ENCODE results near the gene CREG1.
A peak's percentile ranks its signal among the peaks of the same experiment; 100 is the strongest.

Gene CREG1

DNA sequence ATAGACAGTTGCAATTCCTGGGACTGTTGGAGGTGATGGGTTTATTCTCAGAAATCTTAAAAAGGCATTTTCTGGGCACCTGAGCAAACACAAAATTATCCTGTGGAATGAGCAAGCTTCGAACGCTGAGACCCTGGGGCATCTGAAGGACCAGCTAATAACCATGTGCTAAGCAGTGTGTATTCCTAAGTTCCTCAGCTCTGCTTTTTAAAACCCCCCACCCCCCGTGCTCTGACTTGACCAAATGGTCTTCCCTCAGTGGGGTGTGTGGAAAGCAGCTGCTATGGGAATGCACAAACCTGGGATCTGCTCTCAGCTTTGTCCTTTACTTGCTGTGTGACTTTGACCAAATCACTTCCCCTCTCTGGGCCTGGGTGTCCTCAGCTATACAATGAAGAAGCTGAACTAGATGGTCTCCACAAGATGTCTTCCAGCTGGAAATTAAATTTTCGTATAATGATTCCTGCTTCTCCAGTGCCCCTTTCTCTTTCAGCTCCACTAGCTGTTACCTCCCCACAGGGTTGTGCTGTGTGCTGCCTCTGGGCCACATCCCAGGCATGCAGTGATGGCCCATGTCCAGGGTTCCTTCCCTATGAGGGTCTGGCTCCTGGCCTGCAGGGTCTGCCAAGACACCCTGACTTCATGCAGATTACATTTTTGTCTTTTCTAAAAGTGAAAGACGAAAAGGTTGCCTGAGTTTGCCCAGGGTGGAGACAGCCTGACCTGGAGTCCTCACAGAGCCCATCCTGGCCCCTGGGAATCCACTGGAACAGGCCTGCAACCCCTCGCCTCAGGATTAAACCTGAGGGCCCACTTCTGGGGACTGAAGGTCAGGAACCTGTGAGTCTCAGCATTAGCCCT, 20.4 kb downstream of the CREG1 start:
- no peak for DNase-seq (ENCODE audit: low read depth)

GRCh38 chr1:167532375-167532774, 21.2 kb downstream of the CREG1 start:
- no peak for DNase-seq (ENCODE audit: low read depth)

GRCh38 chr1:167529829-167530474, 23.6 kb downstream of the CREG1 start:
- DNase-seq (ENCODE audit: low read depth) = peak; percentile 23

GRCh38 chr1:167528057-167528728, 25.4 kb downstream of the CREG1 start:
- DNase-seq (ENCODE audit: low read depth) = no peak

DNA sequence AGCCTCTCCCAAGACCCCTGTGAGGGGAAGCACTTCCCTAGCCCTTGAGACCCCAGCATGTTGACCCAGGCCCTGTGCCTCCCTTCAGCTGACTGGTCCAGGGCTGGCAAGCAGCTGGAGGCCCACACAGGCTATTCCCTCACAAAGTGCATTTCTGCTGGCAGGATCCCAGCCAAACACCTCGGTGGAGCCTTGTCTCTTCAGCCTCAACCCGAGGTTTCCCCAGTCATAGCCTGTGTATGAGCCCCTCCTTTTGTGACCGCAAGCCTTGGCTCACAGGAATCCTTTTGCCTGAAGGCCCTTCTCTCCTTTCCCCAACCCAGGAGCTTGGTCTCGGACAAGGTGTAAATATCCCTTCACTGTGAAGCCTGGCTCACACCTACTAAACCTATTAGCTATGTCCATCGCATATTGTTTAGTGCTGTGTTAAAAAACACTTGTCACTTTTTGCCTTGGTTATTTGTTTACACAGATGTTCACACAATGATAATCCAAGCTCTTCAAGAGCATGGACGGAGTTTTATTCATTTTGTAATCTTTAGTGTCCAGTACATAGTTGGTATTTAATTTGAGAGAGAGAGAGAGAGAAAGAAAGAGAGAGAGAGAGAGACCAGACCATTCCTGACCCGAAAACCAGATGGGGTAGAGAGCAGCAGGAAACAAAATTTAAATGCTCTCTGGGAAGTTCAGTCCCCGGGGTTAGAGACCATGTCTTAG, 26.7 kb downstream of the CREG1 start:
- no peak for DNase-seq (ENCODE audit: low read depth)

GRCh38 chr1:167524651-167525050, 28.9 kb downstream of the CREG1 start:
- no peak for DNase-seq (ENCODE audit: low read depth)

- no peak for DNase-seq (ENCODE audit: low read depth)
These were observed 31.3 kb downstream of the CREG1 start for GRCh38 chr1:167522246-167522645.

GRCh38 chr1:167520711-167521206, 32.8 kb downstream of the CREG1 start:
- no peak for DNase-seq (ENCODE audit: low read depth)

- no peak for DNase-seq (ENCODE audit: low read depth)
These were observed 35.2 kb downstream of the CREG1 start, which contains the start of gene CD247 for GRCh38 chr1:167518331-167518700. Gene CD247 (minus strand): TSS chr1:167518529. CDS start chr1:167518465, 64 bp downstream.

GRCh38 chr1:167517535-167518330, 35.8 kb downstream of the CREG1 start:
- no peak for DNase-seq (ENCODE audit: low read depth)

DNA sequence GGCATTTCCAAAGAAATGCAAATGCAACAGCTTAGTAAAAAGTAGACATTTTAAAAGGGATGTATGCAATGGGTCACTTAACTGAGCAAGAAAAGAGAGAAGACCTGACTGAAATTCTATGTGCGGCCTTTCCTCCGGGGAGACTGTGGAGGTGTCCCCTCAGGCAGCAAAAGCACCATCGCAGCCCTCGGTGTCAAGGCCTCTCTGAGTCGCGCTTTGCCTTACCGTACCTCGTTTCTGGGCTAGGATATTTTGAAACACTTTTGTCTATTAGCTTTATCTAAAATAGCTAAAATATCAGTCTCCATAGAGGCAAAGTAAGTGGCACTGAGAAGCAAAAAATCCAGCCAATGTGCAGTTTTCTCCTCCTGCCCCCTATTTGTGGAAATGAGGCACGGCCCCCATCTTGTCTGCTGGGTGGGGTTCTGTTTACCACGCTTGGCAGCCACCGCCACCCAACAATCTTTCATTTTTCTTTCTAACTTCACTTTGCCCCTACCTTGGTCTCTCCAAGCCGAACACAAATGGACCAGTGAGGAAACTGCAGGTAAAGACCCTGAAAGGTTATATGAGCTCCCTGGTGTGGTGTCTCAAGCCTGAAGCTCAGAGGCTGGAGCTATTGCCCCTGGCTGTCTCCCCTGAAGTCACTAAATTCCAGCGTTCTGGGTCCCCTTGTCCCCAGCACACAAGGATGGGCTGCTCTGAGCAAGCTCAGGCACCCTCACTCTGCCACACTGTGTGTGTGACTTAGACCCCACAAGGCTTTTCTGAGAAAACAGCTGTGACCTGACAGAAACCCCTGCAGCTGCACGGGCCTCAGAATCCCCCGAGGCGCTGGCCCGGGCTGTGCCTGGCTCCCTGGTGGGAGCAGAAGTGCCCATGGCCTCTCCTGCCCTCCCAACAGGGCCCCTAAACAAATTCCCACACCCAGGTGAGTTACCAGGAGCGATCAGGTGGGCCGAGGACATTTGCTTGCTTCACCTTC, 36.9 kb downstream of the CREG1 start:
- DNase-seq (ENCODE audit: low read depth) = no peak

DNA sequence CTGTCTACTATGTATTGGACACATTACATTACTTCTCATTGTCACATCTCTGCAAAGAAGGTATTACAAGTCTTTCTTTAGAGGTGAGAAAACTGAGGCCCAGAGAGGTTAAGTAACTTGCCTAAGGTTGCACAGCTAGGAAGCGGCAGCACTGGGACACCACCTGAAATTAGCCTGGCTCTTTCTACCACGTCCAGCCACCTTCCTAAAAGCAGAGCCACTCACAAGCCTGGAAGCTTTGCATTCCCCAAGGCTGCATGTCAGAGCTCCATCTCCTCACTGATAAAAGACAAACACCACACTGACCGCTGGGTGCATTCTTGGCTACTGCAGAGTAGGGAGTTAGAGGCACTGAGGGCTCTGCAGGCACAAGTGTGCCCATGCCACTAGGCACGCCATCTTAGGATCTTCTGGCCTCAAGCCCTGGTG, 37.7 kb downstream of the CREG1 start:
- DNase-seq (ENCODE audit: low read depth) = no peak

DNA sequence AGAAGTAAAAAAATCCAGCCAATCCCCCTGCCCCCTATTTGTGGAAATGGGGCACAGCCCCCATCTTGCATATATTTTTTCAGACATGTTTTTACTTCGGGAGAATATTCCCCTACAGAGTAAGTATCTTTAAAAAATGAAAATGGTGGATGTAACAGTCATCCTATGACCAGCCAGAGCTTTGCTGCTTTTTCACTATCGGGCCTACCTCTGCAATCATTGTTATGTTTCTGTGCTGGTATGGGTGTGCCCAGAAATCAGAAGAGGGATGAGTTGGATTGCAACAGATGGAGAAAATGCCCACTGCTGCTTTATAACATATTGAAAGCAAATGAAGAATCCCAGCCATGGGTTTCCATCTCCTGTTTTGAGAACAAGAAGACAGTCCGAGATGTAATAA, 38.1 kb downstream of the CREG1 start:
- DNase-seq (ENCODE audit: low read depth) = no peak

GRCh38 chr1:167514288-167514687, 39.3 kb downstream of the CREG1 start:
- no peak for DNase-seq (ENCODE audit: low read depth)

DNA sequence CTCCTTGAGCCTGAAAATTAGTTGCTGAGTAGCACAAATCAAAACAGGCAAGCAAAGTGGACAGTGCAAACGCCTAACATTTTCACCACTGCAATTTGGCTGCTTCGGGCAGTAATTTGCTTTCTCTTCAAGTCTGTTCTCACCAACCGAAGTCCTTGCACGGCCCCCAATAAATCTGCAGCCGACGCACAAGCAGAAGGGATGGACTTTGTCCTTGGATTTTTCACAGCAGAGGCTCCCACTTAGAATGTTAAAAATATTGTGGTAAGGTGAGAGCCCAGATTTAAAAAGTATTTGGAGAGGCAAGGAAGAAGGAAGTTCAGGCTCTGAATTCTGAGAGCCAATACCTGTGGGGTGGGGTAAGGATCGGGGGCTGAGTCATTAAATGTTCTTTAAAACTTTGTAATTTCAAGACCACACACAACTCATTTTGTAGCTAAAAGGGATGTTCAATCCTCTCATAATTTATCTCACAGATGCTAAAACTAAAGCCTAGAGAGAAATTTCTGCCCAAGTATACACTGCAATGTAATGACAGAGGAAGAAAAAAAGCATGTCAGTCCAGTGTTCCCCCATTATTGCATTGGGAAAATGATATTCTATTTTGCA, 41.4 kb downstream of the CREG1 start:
- DNase-seq (ENCODE audit: low read depth) = no peak

- DNase-seq (ENCODE audit: low read depth) = no peak
These were observed 42.1 kb downstream of the CREG1 start for GRCh38 chr1:167511374-167511986.

- DNase-seq (ENCODE audit: low read depth) = no peak
These were observed 42.7 kb downstream of the CREG1 start for GRCh38 chr1:167510881-167511280.

DNA sequence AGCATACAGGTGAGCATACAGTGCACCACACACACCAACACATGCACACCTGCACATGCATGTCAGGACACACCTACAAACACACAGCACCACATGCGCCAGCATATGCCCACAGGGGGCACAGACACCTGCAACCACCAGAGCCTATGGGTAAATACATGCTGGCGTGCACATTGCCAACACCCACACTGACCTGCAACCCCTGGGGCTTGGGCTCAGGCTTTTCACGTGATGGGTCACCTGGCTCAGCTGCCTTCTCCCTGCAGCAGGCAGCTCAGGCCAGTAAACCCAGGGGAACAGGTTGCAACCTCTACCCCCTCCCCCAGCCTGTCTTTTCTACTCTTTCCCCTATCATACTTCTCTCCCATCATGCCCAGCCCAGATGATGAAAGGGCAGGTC, 43.3 kb downstream of the CREG1 start:
- no peak for DNase-seq (ENCODE audit: low read depth)

DNA sequence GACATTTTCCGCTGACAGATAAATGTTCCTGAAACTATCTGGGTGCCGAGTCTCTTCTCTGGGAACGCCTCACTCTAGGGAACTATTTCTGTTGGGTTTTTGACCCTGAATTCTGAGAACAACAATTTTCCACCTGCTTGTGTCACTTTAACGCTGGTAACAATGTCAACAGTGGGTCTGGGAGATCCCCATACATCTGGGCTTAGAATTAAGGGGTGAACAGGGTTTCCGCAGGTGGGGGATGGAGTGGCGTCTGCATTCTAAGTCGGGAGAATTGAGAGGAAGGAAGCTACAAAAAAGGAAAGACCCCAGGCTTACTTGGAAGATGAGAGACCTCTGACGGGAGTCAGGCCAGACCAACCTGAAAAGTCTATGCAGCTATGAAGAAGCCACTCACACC, 44.0 kb downstream of the CREG1 start:
- no peak for DNase-seq (ENCODE audit: low read depth)

Measured in fibroblast of gingiva (primary cell).